ENCODE measurements around the gene COL8A1. TPM values are rescaled to one million over a fixed set of nuclear protein-coding genes. Genes with fewer than 3 reads are reported as not detected.

COL8A1 gene
- polyA plus RNA-seq, 3 donors = not detected

DNA sequence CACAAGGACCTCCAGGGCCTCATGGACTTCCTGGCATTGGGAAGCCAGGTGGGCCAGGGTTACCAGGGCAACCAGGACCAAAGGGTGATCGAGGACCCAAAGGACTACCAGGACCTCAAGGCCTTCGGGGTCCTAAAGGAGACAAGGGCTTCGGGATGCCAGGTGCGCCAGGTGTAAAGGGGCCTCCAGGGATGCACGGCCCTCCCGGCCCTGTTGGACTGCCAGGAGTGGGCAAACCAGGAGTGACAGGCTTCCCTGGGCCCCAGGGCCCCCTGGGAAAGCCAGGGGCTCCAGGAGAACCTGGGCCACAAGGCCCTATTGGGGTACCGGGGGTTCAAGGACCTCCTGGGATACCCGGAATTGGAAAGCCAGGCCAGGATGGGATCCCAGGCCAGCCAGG is 156.1 kb downstream of the COL8A1 start:
- TF ChIP-seq CTCF (IDR thresholded peaks at IDR 0.05) = no peak
- Mint-ChIP-seq H3K4me1 (no peaks in the 10 kb centered on the region), H3K27me3 (ENCODE audit: low read depth in 3 of 3) (peaks cover 0 to 5% (median 3%) of the 10 kb centered on the region in 3 donors), H3K4me3 (no peak overlapping the region), H3K9me3 (peaks cover 0 to 2% (median 0%) of the 10 kb centered on the region in 7 donors), H3K36me3 (no peaks in the 10 kb centered on the region), H3K27ac (no peak overlapping the region)
- Histone ChIP-seq H3K4me1 (ENCODE audit: control insufficient read depth in 1 of 2, insufficient read depth in 2 of 2, low read length in 2 of 2) (no peaks in the 10 kb centered on the region), H3K9me3 (replicated peaks in 1 of 2; ENCODE audit: control insufficient read depth in 1 of 2, insufficient read depth in 1 of 2, low read length in 2 of 2) (no peaks in the 10 kb centered on the region), H4K20me1 (ENCODE audit: insufficient read depth, low read length) (no peaks in the 10 kb centered on the region), H3K4me3 (replicated peaks in 1 of 3; ENCODE audit: low read depth in 2 of 3, low read length in 3 of 3) (no peak overlapping the region), H3K27ac (ENCODE audit: low read depth in 1 of 2, low read length in 2 of 2) (no peak overlapping the region), H3K9ac (ENCODE audit: insufficient read depth, low read length, poor library complexity, severe bottlenecking) (no peak overlapping the region), H3K27me3 (ENCODE audit: control insufficient read depth in 2 of 2, insufficient read depth in 2 of 2, low read length in 2 of 2) (no peaks in the 10 kb centered on the region), H3K36me3 (replicated peaks in 1 of 2; ENCODE audit: control insufficient read depth in 1 of 2, insufficient read depth in 2 of 2, low read length in 2 of 2) (no peaks in the 10 kb centered on the region), H3K4me2 (replicated peaks; ENCODE audit: extremely low read depth, low read length, poor library complexity, severe bottlenecking) (no peak overlapping the region), H2AFZ (ENCODE audit: insufficient read depth, low read depth, low read length, poor library complexity, severe bottlenecking) (no peak overlapping the region), H3K79me2 (ENCODE audit: insufficient read depth, low read length) (no peaks in the 10 kb centered on the region)
- DNase-seq = no peak
- WGBS (ENCODE audit: insufficient coverage) = 94% methylated on average over 8 of the region's 8 CpGs
- intact Hi-C loops (cut with micrococcal nuclease) = no loop called here

DNA sequence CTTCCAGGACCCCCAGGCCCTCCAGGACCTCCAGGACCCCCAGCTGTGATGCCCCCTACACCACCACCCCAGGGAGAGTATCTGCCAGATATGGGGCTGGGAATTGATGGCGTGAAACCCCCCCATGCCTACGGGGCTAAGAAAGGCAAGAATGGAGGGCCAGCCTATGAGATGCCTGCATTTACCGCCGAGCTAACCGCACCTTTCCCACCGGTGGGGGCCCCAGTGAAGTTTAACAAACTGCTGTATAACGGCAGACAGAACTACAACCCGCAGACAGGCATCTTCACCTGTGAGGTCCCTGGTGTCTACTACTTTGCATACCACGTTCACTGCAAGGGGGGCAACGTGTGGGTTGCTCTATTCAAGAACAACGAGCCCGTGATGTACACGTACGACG is 157.2 kb downstream of the COL8A1 start:
- WGBS (ENCODE audit: insufficient coverage) = 94% methylated on average over 14 of the region's 15 CpGs

More for the DNA sequence above, 157.2 kb downstream of the COL8A1 start:
- no peak overlapping the region for H3K9ac ChIP-seq (ENCODE audit: insufficient read depth, low read length, poor library complexity, severe bottlenecking)
- DNase-seq = no peak
- no peaks in the 10 kb centered on the region for H3K9me3 ChIP-seq (replicated peaks in 1 of 2; ENCODE audit: control insufficient read depth in 1 of 2, insufficient read depth in 1 of 2, low read length in 2 of 2)
- no peak for TF ChIP-seq CTCF (IDR thresholded peaks at IDR 0.05)
- Mint-ChIP-seq H3K9me3 (peaks cover 0 to 3% (median 0%) of the 10 kb centered on the region in 7 donors), H3K4me1 (no peaks in the 10 kb centered on the region), H3K27ac (no peak overlapping the region), H3K36me3 (no peaks in the 10 kb centered on the region), H3K27me3 (ENCODE audit: low read depth in 3 of 3) (peaks cover 0 to 3% (median 3%) of the 10 kb centered on the region in 3 donors), H3K4me3 (no peak overlapping the region)
- no peak overlapping the region for H2AFZ ChIP-seq (ENCODE audit: insufficient read depth, low read depth, low read length, poor library complexity, severe bottlenecking)
- H4K20me1 ChIP-seq (ENCODE audit: insufficient read depth, low read length) = no peaks in the 10 kb centered on the region
- no peak overlapping the region for H3K4me2 ChIP-seq (replicated peaks; ENCODE audit: extremely low read depth, low read length, poor library complexity, severe bottlenecking)
- H3K4me1 ChIP-seq (ENCODE audit: control insufficient read depth in 1 of 2, insufficient read depth in 2 of 2, low read length in 2 of 2) = no peaks in the 10 kb centered on the region
- intact Hi-C loops (cut with micrococcal nuclease) = no loop called here
- H3K36me3 ChIP-seq (replicated peaks in 1 of 2; ENCODE audit: control insufficient read depth in 1 of 2, insufficient read depth in 2 of 2, low read length in 2 of 2) = no peaks in the 10 kb centered on the region
- H3K27ac ChIP-seq (ENCODE audit: low read depth in 1 of 2, low read length in 2 of 2) = no peak overlapping the region
- H3K4me3 ChIP-seq (replicated peaks in 1 of 3; ENCODE audit: low read depth in 2 of 3, low read length in 3 of 3) = no peak overlapping the region
- H3K79me2 ChIP-seq (ENCODE audit: insufficient read depth, low read length) = no peaks in the 10 kb centered on the region
- H3K27me3 ChIP-seq (ENCODE audit: control insufficient read depth in 2 of 2, insufficient read depth in 2 of 2, low read length in 2 of 2) = no peaks in the 10 kb centered on the region
